ENCODE data around the gene SETDB2.

GRCh38 chr13:49407068-49407467, 37.0 kb upstream of the SETDB2 start:
- TF ChIP-seq CTCF (conservative IDR thresholded peaks at IDR 0.05; ENCODE audit: low read depth, low read length) (no peak), EZH2 (IDR thresholded peaks at IDR 0.05; ENCODE audit: low read length, unreplicated experiment) (no peak), EZH2phosphoT487 (IDR thresholded peaks at IDR 0.05; ENCODE audit: borderline replicate concordance, low read length) (no peak)

Data from PC-3 (cell line).